Neuronal stem cell (in vitro differentiated cells): ENCODE data around the gene ATP6V0E1.

Experiments used
- DNase-seq: peaks from one replicate; pipeline ENCODE4 v3.0.0-alpha.2; 2013; ENCODE audit warnings: low spot score
- H2AFZ ChIP-seq: one replicate; pipeline ENCODE4 v1.6.1; 2013; ENCODE audit warnings: mild to moderate bottlenecking, low read length, inconsistent platforms
- H2AK5ac ChIP-seq: 2 replicates; pipeline ENCODE4 v1.6.1; 2013; ENCODE audit warnings: low read depth, mild to moderate bottlenecking, inconsistent platforms, low read length, moderate library complexity, mixed read lengths
- H2BK120ac ChIP-seq: 2 replicates; pipeline ENCODE4 v1.6.1; 2013; ENCODE audit warnings: low read depth, mild to moderate bottlenecking, inconsistent platforms, low read length, moderate library complexity, mixed read lengths
- H2BK12ac ChIP-seq: one replicate; pipeline ENCODE4 v1.6.1; 2013; ENCODE audit warnings: low read length, inconsistent platforms
- H2BK15ac ChIP-seq: 2 replicates; pipeline ENCODE4 v1.6.1; 2013; ENCODE audit warnings: mild to moderate bottlenecking, low read length, inconsistent platforms, mixed read lengths
- H2BK5ac ChIP-seq: one replicate; pipeline ENCODE4 v1.6.1; 2013; ENCODE audit warnings: inconsistent platforms, mild to moderate bottlenecking, low read length, moderate library complexity
- H3K14ac ChIP-seq: one replicate; pipeline ENCODE4 v1.6.1; 2013; ENCODE audit warnings: low read length, inconsistent platforms
- H3K18ac ChIP-seq: 2 replicates; pipeline ENCODE4 v1.6.1; 2013; ENCODE audit warnings: low read length, inconsistent platforms
- H3K23ac ChIP-seq: 2 replicates; pipeline ENCODE4 v1.6.1; 2013; ENCODE audit warnings: low read depth, mild to moderate bottlenecking, mixed read lengths, low read length, inconsistent platforms; ENCODE audit not compliant: poor library complexity
- H3K27ac ChIP-seq: replicated peaks from 3 replicates; pipeline ENCODE4 v1.5.1; 2013; ENCODE audit warnings: low read length, inconsistent platforms
- H3K27me3 ChIP-seq, 3 experiments: 2 replicates each; pipeline ENCODE4 v1.6.1; 2013; ENCODE audit warnings: low read length in 3 of 3, mild to moderate bottlenecking in 2 of 3, inconsistent platforms in 1 of 3, low read depth in 1 of 3, mixed read lengths in 1 of 3, moderate library complexity in 1 of 3; ENCODE audit not compliant: control insufficient read depth in 3 of 3, insufficient read depth in 3 of 3
- H3K36me3 ChIP-seq, 2 donors: replicated peaks in 1 of 2; 2 replicates each; pipeline ENCODE4 v1.6.1; 2013; ENCODE audit warnings: low read length in 2 of 2; ENCODE audit not compliant: control insufficient read depth in 2 of 2, insufficient read depth in 2 of 2
- H3K4ac ChIP-seq: 2 replicates; pipeline ENCODE4 v1.6.1; 2013; ENCODE audit warnings: inconsistent platforms, mild to moderate bottlenecking, low read length, moderate library complexity
- H3K4me1 ChIP-seq, 2 donors: 1 replicate in 1 of 2; 2 replicates in 1 of 2; pipeline ENCODE4 v1.6.1; 2013; ENCODE audit warnings: low read length in 2 of 2, low read depth in 1 of 2; ENCODE audit not compliant: control insufficient read depth in 2 of 2, insufficient read depth in 1 of 2
- H3K4me2 ChIP-seq: one replicate; pipeline ENCODE4 v1.6.1; 2013; ENCODE audit warnings: mild to moderate bottlenecking, low read length, inconsistent platforms; ENCODE audit not compliant: insufficient read depth, poor library complexity, severe bottlenecking
- H3K4me3 ChIP-seq, 2 donors: 2 replicates each; pipeline ENCODE4 v1.5.1; 2013; ENCODE audit warnings: low read length in 2 of 2, mild to moderate bottlenecking in 2 of 2, inconsistent platforms in 1 of 2, moderate library complexity in 1 of 2
- H3K79me1 ChIP-seq: one replicate; pipeline ENCODE4 v1.6.1; 2013; ENCODE audit warnings: low read depth, mild to moderate bottlenecking, inconsistent platforms, low read length, moderate library complexity
- H3K9ac ChIP-seq: one replicate; pipeline ENCODE4 v1.6.1; 2013; ENCODE audit warnings: mild to moderate bottlenecking, low read depth, low read length, inconsistent platforms; ENCODE audit not compliant: poor library complexity
- H3K9me3 ChIP-seq, 2 donors: replicated peaks in 1 of 2; 2 replicates each; pipeline versions ENCODE3 to v1.6.1; 2013; ENCODE audit warnings: low read length in 2 of 2, mild to moderate bottlenecking in 2 of 2, inconsistent platforms in 1 of 2, low read depth in 1 of 2, mixed read lengths in 1 of 2, moderate library complexity in 1 of 2; ENCODE audit not compliant: control insufficient read depth in 2 of 2, insufficient read depth in 1 of 2
- H4K8ac ChIP-seq: one replicate; pipeline ENCODE4 v1.6.1; 2013; ENCODE audit warnings: low read depth, mild to moderate bottlenecking, inconsistent platforms, low read length, moderate library complexity
- H4K91ac ChIP-seq: one replicate; pipeline ENCODE4 v1.6.1; 2013; ENCODE audit warnings: low read length, low read depth, mild to moderate bottlenecking, inconsistent platforms; ENCODE audit not compliant: poor library complexity
- WGBS, 2 donors: extraction: QIAGEN DNeasy Blood & Tissue Kit; methylation state at CpG; one replicate each; pipeline ENCODE4 v1.1.7; 2013; ENCODE audit warnings: missing lambda C conversion rate in 2 of 2, mixed read lengths in 1 of 2; ENCODE audit not compliant: insufficient read length in 2 of 2, insufficient replicate concordance in 1 of 2; ENCODE audit errors: extremely low coverage in 2 of 2; 5-methylcytosine and 5-hydroxymethylcytosine counted together

ATP6V0E1 gene

DNA sequence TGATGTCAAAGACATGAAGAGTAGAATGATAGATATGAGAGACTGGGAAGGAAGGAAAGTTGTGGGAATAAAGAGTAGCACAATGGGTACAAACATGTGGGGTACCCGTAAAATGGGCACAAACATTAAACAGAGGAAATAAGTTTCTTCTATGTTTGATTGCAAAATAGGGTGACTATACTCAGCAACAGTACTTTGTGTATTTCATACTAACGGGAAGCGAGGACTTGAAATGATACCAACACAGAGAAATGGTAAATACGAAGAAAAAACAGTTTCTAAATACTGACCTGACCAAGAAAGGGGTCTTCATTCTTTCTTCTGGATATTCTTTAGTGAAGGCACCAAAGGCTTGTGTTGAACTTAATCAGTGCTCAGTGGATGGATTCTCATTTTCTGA, 31.1 kb downstream of the ATP6V0E1 start:
- Histone ChIP-seq H4K8ac (no peak overlapping the region), H2BK12ac (no peak overlapping the region), H3K4me3 (no peak overlapping the region), H3K27me3 (no peaks in the 10 kb centered on the region), H3K9me3 (no peaks in the 10 kb centered on the region), H2AFZ (no peak overlapping the region), H3K4ac (no peak overlapping the region), H3K4me1 (peaks cover 0 to 3% of the 10 kb centered on the region in 2 donors), H3K9ac (no peak overlapping the region), H3K36me3 (peaks cover 0 to 3% of the 10 kb centered on the region in 2 donors), H2BK15ac (no peak overlapping the region), H2BK5ac (no peak overlapping the region), H3K4me2 (no peak overlapping the region), H3K23ac (no peak overlapping the region), H3K27ac (no peak overlapping the region), H3K79me1 (peaks cover 3% of the 10 kb centered on the region), H3K14ac (no peak overlapping the region), H2AK5ac (no peak overlapping the region), H2BK120ac (no peak overlapping the region), H3K18ac (no peak overlapping the region), H4K91ac (no peak overlapping the region)
- no CpG with 5 or more reads among the region's 4 CpGs for WGBS, 2 donors
- no peak for DNase-seq

DNA sequence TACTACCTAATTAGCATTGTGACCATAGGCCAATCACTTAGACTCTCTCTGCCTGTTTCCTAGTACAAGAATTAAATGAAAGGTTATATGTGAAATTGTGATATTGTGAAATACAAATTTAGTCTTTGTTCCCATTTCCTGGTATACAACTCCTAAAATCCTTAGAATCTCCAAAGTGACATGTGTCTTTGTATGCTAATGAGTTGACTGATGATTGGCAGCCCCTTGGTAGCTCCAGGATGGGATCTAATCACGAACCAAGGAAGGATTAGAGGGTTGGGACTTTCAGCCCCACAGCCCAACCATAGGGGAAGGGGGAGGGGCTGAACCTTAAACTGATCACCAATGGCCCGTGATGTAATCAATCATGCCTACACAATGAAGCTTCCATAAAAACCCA, 31.6 kb downstream of the ATP6V0E1 start:
- peaks cover 0 to 3% of the 10 kb centered on the region in 2 donors for H3K4me1 ChIP-seq
- no peak overlapping the region for H2AFZ ChIP-seq
- H2BK5ac ChIP-seq = no peak overlapping the region
- H3K4ac ChIP-seq = no peak overlapping the region
- H3K14ac ChIP-seq = no peak overlapping the region
- peaks cover 2 to 8% of the 10 kb centered on the region in 2 donors for H3K36me3 ChIP-seq
- no peak overlapping the region for H2BK12ac ChIP-seq
- H3K4me2 ChIP-seq = no peak overlapping the region
- no peaks in the 10 kb centered on the region for H3K9me3 ChIP-seq
- no peak overlapping the region for H3K23ac ChIP-seq
- no peak overlapping the region for H2AK5ac ChIP-seq
- no CpG with 5 or more reads among the region's 2 CpGs for WGBS, 2 donors
- H3K79me1 ChIP-seq = peaks cover 3% of the 10 kb centered on the region
- H3K4me3 ChIP-seq = no peak overlapping the region
- no peak overlapping the region for H3K18ac ChIP-seq
- no peak for DNase-seq
- H2BK120ac ChIP-seq = no peak overlapping the region
- H3K27ac ChIP-seq = no peak overlapping the region
- H4K91ac ChIP-seq = no peak overlapping the region
- H3K27me3 ChIP-seq = no peaks in the 10 kb centered on the region
- H2BK15ac ChIP-seq = no peak overlapping the region
- H4K8ac ChIP-seq = no peak overlapping the region
- no peak overlapping the region for H3K9ac ChIP-seq

- DNase-seq = no peak
Measured at GRCh38 chr5:173015598-173016455, 32.3 kb downstream of the ATP6V0E1 start.

GRCh38 chr5:173016598-173017046, 33.1 kb downstream of the ATP6V0E1 start:
- Histone ChIP-seq H3K18ac (no peak overlapping the region), H4K8ac (no peak overlapping the region), H3K9me3 (no peaks in the 10 kb centered on the region), H3K27ac (no peak overlapping the region), H3K4me2 (no peak overlapping the region), H2BK5ac (no peak overlapping the region), H4K91ac (no peak overlapping the region), H2AK5ac (no peak overlapping the region), H2BK12ac (no peak overlapping the region), H3K4me1 (peaks cover 0 to 3% of the 10 kb centered on the region in 2 donors), H3K23ac (no peak overlapping the region), H3K4me3 (no peak overlapping the region), H2AFZ (no peak overlapping the region), H3K79me1 (peaks cover 3% of the 10 kb centered on the region), H3K27me3 (no peaks in the 10 kb centered on the region), H2BK15ac (no peak overlapping the region), H3K9ac (no peak overlapping the region), H2BK120ac (no peak overlapping the region), H3K14ac (no peak overlapping the region), H3K36me3 (peaks cover 3 to 23% of the 10 kb centered on the region in 2 donors), H3K4ac (no peak overlapping the region)
- no CpG with 5 or more reads among the region's 4 CpGs for WGBS, 2 donors
- no peak for DNase-seq

More at GRCh38 chr5:173015598-173016455, 32.3 kb downstream of the ATP6V0E1 start:
- Histone ChIP-seq H2BK15ac (no peak overlapping the region), H3K14ac (no peak overlapping the region), H3K9ac (no peak overlapping the region), H3K4me1 (peaks cover 0 to 3% of the 10 kb centered on the region in 2 donors), H3K23ac (no peak overlapping the region), H3K27ac (no peak overlapping the region), H2AK5ac (no peak overlapping the region), H3K36me3 (peaks cover 3 to 15% of the 10 kb centered on the region in 2 donors), H3K4me3 (no peak overlapping the region), H3K27me3 (no peaks in the 10 kb centered on the region), H3K79me1 (peaks cover 3% of the 10 kb centered on the region), H2AFZ (no peak overlapping the region), H2BK12ac (no peak overlapping the region), H3K4me2 (no peak overlapping the region), H3K18ac (no peak overlapping the region), H3K4ac (no peak overlapping the region), H4K8ac (no peak overlapping the region), H2BK5ac (no peak overlapping the region), H2BK120ac (no peak overlapping the region), H3K9me3 (no peaks in the 10 kb centered on the region), H4K91ac (no peak overlapping the region)
- no CpG with 5 or more reads among the region's 13 CpGs for WGBS, 2 donors
